ENCODE measurements around the gene TPPP. TPM values are rescaled to one million over a fixed set of nuclear protein-coding genes. Genes with fewer than 3 reads are reported as not detected.
"Not testable (repeated sequence)": the region's sequence is repeated elsewhere in the genome, so short reads cannot be mapped to it uniquely, and the experiment has no call there.

The TPPP gene
- total RNA-seq, 1 experiment from 2014 or later: 0.18 TPM

DNA sequence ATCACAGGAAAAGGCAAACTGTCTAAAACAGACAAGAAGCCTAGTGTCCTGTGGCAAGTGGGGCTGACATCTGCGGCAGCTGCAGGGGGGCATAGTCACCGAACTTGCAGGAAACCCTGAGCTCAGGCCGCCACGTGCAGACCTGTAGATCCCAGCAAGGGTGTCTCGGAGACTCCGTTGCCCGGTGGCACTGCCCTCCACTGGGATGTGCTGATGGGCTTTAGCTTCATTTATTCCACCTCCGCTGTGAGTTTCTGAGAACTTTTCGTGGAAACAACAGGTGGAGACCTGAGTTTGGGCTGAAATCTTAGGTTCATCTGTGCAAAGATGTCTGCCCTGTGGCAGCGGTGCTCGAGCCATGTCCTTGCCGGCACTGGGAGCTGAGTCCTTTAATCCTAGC is 59.0 kb downstream of the TPPP start:
- Mint-ChIP-seq H3K27me3 (ENCODE audit: insufficient read depth, unreplicated experiment) (no peaks in the 10 kb centered on the region), H3K4me3 (ENCODE audit: unreplicated experiment) (no peak overlapping the region), H3K36me3 (ENCODE audit: insufficient read depth, unreplicated experiment) (peaks cover 37% of the 10 kb centered on the region), H3K9me3 (ENCODE audit: unreplicated experiment) (no peaks in the 10 kb centered on the region), H3K4me1 (ENCODE audit: low read depth, unreplicated experiment) (no peaks in the 10 kb centered on the region), H3K27ac (ENCODE audit: unreplicated experiment) (no peak overlapping the region)
- no peaks in the 10 kb centered on the region for H3K27me3 ChIP-seq (replicated peaks; ENCODE audit: control insufficient read depth, insufficient read depth, low read length)
- H3K9me3 ChIP-seq: no peaks in the 10 kb centered on the region
- TF ChIP-seq CTCF (IDR thresholded peaks at IDR 0.05; ENCODE audit: insufficient read depth in 1 of 2, low read depth in 1 of 2, low read length in 1 of 2, severe bottlenecking in 1 of 2, unreplicated experiment in 1 of 2): no peak
- BruUV-seq (replicated peaks): no TSS peak
- no peaks in the 10 kb centered on the region for H3K4me1 ChIP-seq
- no peak for DNase-seq
- ChIA-PET POLR2A (no interaction called here), CTCF (no interaction called here)
- peaks cover 3% of the 10 kb centered on the region for H3K36me3 ChIP-seq (ENCODE audit: control insufficient read depth, insufficient read depth, low read length)
- no peak overlapping the region for H3K4me3 ChIP-seq (ENCODE audit: low read depth, low read length)
- intact Hi-C loops (cut with micrococcal nuclease; ENCODE audit: unreplicated experiment): no loop called here

GRCh38 chr5:633501-633955 is 59.6 kb downstream of the TPPP start:
- Mint-ChIP-seq H3K4me3 (ENCODE audit: unreplicated experiment) (no peak overlapping the region), H3K27me3 (ENCODE audit: insufficient read depth, unreplicated experiment) (no peaks in the 10 kb centered on the region), H3K4me1 (ENCODE audit: low read depth, unreplicated experiment) (no peaks in the 10 kb centered on the region), H3K27ac (ENCODE audit: unreplicated experiment) (no peak overlapping the region), H3K9me3 (ENCODE audit: unreplicated experiment) (no peaks in the 10 kb centered on the region), H3K36me3 (ENCODE audit: insufficient read depth, unreplicated experiment) (peaks cover 38% of the 10 kb centered on the region)
- ChIA-PET CTCF (no interaction called here), POLR2A (no interaction called here)
- TF ChIP-seq CTCF (IDR thresholded peaks at IDR 0.05; ENCODE audit: insufficient read depth in 1 of 2, low read depth in 1 of 2, low read length in 1 of 2, severe bottlenecking in 1 of 2, unreplicated experiment in 1 of 2): no peak
- Histone ChIP-seq H3K27me3 (replicated peaks; ENCODE audit: control insufficient read depth, insufficient read depth, low read length) (no peaks in the 10 kb centered on the region), H3K9me3 (no peaks in the 10 kb centered on the region), H3K4me3 (ENCODE audit: low read depth, low read length) (no peak overlapping the region), H3K36me3 (ENCODE audit: control insufficient read depth, insufficient read depth, low read length) (peaks cover 3% of the 10 kb centered on the region), H3K4me1 (no peaks in the 10 kb centered on the region)
- no peak for DNase-seq
- no TSS peak for BruUV-seq (replicated peaks)
- intact Hi-C loops (cut with micrococcal nuclease; ENCODE audit: unreplicated experiment): no loop called here

DNA sequence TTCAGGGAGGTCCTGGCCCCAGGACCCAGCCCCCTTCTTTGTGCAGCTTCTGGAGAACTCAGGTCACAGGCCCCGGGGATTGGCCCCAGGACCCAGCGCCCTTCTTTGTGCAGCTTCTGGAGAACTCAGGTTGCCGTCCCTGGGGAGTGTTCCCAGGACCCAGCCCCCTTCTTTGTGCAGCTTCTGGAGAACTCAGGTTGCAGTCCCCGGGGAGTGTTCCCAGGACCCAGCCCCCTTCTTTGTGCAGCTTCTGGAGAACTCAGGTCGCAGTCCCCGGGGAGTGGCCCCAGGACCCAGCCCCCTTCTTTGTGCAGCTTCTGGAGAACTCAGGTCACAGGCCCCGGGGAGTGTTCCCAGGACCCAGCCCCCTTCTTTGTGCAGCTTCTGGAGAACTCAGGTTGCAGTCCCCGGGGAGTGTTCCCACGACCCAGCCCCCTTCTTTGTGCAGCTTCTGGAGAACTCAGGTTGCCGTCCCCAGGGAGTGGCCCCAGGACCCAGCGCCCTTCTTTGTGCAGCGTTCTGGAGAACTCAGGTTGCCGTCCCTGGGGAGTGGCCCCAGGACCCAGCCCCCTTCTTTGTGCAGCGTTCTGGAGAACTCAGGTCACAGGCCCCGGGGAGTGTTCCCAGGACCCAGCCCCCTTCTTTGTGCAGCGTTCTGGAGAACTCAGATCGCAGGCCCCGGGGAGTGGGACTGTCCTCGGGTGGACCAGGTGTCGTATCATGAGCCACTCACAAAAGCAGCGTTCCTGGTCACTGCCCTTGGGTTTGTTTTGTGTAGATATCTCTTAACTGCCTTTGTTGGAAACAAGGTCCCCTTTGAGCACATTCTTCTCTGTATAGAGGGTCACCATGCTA is 64.6 kb downstream of the TPPP start:
- H3K9me3 ChIP-seq; CTCF ChIA-PET; H3K4me3 Mint-ChIP-seq (ENCODE audit: unreplicated experiment); H3K27me3 Mint-ChIP-seq (ENCODE audit: insufficient read depth, unreplicated experiment); H3K9me3 Mint-ChIP-seq (ENCODE audit: unreplicated experiment); H3K4me1 Mint-ChIP-seq (ENCODE audit: low read depth, unreplicated experiment); intact Hi-C loops (cut with micrococcal nuclease; ENCODE audit: unreplicated experiment); H3K36me3 ChIP-seq (ENCODE audit: control insufficient read depth, insufficient read depth, low read length); DNase-seq; H3K27me3 ChIP-seq (replicated peaks; ENCODE audit: control insufficient read depth, insufficient read depth, low read length); POLR2A ChIA-PET; H3K4me1 ChIP-seq; H3K4me3 ChIP-seq (ENCODE audit: low read depth, low read length); H3K27ac Mint-ChIP-seq (ENCODE audit: unreplicated experiment); BruUV-seq (replicated peaks): not testable (repeated sequence)
- peaks cover 21% of the 10 kb centered on the region for H3K36me3 Mint-ChIP-seq (ENCODE audit: insufficient read depth, unreplicated experiment)

Measured in Caco-2 (cell line).